GM19239 (cell line): ENCODE results near the gene SLC30A1.

Source experiments
- DNase-seq: peaks from one replicate; pipeline ENCODE4 v3.0.0; 2011; ENCODE audit warnings: low spot score; ENCODE audit not compliant: insufficient read length
- FAIRE-seq: peaks from 2 replicates; lab custom pipeline; 2011; peaks lifted over from hg19 to GRCh38; lab: Jason Lieb, UNC

The SLC30A1 gene

DNA sequence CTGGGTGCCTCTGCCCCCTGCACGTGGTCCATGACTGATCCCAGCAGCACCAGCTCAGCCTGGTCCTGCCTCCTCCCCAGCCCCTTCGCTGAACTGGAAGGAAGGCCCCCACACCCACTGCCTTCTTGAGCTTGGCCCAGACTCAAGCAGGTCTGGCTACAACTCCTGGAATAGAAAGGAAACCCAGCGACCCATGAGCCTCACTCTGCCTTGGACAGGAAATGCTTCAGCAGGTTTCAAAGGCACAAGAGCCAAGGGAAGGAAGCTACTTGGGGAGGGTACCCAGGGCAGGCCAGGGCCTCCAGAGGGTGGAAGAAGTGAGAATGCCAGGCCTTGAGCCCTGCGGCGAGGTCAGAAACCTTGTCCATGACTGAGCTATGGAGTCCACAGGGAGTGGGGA lies 51.1 kb downstream of the SLC30A1 start:
- peak; percentile 62 for FAIRE-seq
- no peak for DNase-seq

DNA sequence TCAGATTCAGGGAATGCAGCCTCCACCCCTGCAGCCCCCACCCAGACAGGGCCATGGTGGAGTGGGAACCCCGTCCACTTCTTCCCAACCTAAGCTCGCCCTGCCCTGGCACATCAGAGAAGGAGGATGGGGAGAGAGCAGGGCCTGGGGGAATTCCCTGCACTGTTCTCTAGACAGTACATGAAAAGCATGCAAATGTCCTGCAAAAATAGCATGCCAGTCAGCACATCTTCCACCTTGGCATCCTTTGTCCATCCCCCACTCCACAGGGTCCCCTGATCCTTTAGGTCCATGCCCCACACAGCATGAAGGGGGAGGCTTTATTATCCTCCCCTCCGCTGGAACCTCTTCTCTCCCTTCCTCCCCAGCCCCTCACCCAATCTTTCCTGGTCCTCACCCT lies 52.0 kb downstream of the SLC30A1 start:
- DNase-seq (no peak), FAIRE-seq (no peak)

DNA sequence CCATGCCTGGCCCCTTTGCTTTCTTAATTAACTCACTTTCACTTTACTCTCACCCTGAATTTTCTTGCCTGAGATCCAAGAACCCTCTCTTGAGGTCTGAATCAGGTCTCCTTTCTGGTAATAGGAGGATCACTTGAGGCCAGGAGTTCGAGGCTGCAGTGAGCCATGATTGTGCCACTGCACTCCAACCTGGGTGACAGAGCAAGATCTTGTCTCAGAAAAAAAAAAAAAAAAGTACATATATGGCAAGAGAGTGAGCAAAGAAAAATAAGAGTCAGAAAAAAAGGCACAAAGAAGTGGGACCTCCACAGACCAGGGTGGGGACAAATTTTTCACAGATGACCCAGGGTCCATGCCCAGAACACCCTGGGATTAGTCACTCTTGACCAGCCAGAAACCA lies 52.9 kb downstream of the SLC30A1 start:
- no peak for DNase-seq
- no peak for FAIRE-seq

DNA sequence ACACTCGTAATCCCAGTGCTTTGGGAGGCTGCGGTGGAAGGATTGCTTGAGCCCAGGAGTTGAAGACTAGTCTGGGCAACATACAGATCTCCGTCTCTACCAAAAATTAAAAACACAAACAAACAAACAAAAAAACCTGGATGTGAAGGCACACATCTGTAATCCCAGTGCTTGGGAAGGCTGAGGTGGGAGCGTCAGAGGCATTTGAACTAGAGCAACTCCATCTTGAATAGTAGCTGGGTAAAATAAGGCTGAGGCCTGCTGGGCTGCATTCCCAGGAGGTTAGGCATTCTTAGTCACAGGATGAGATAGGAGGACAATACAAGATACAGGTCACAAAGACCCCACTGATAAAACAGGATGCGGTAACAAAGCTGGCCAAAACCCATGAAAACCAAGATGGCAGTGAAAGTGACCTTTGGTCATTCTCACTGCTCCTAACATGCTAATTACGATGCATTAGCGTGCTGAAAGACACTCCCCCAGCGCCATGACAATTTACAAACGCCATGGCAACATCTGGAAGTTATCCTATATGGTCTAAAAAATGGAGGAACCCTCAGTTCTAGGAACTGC lies 53.8 kb downstream of the SLC30A1 start:
- DNase-seq (no peak), FAIRE-seq (no peak)

DNA sequence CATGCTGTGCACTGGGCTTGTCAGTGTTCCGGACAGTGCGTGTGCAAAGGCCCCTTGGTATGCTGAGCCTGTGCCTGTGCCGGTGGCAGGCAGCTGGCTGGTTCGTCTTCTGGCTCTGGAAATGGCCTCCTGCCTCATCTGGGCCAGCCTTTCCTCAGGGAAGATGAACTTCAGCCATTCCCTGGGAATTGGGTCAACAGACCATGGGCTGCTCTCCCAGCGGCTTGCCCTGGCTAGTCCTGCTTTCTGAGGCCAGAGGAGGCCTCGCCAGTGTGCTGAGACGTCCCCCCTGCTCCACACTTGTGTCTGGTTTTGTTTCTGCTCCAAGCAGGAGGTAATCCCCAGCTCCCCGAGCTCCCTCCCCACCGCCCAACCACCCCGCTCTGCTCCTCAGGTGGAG lies 54.4 kb downstream of the SLC30A1 start:
- DNase-seq (no peak), FAIRE-seq (no peak)

DNA sequence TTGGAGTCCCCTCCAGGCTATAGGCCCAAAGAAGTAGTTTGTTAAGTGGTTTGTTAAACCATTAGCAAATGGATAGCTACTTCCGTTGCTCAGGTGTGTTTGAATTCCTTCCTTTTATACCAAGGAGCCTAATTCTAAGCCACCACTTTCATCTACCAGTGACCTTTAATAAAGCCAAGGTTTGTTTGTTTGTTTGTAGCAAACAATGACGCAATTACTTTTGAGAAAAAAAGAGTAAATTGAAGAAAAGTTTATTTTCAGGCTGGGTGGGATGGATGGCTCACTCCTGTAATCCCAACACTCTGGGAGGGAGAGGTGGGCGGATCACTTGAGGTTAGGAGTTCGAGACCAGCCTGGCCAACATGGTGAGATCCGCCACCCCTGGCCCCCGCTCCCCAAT lies 56.2 kb downstream of the SLC30A1 start:
- no peak for FAIRE-seq
- DNase-seq, result no peak
